Thyroid gland (tissue), 4 donors: ENCODE measurements around the gene CERT1.

Experiments
- CTCF ChIP-seq, 6 experiments: fragments of 200-600 bp in 3 of 6; fragments of 450-650 bp in 3 of 6; sonication (generic) in 3 of 6; IDR thresholded peaks; one replicate each; pipeline ENCODE4 v1.5.1; 2016 to 2019; ENCODE audit warnings: antibody characterized with exemption in 6 of 6, mild to moderate bottlenecking in 2 of 6, inconsistent platforms in 1 of 6, moderate library complexity in 1 of 6
- POLR2A ChIP-seq, 2 donors: fragments of 450-650 bp; IDR thresholded peaks; one replicate each; pipeline ENCODE4 v1.6.1; 2017; ENCODE audit warnings: antibody characterized with exemption in 2 of 2, mild to moderate bottlenecking in 2 of 2, moderate library complexity in 1 of 2

- no peak for TF ChIP-seq CTCF (IDR thresholded peaks at IDR 0.05)
- no peak for TF ChIP-seq POLR2A (IDR thresholded peaks at IDR 0.05)
These were observed 1.0 kb downstream of the CERT1 start for GRCh38 chr5:75510417-75510835.
